ENCODE results near the gene SPRR2B. TPM values are rescaled to one million over a fixed set of nuclear protein-coding genes. Genes with fewer than 3 reads are reported as not detected.

SPRR2B gene
- total and polyA plus RNA-seq, 9 of the 15 experiments (the other 6 are each of a cell fraction or from before 2014, with no cell fraction given): not detected

- CTCF ChIA-PET (ENCODE audit: low intra/inter-chr PET ratio): no interaction called here
- Histone ChIP-seq H3K9ac (ENCODE audit: insufficient read depth in 1 of 2, low read depth in 2 of 2, low read length in 2 of 2) (no peak overlapping the region), H2AFZ (ENCODE audit: low read depth, low read length) (peak overlapping the region; percentile 33; the same call in 1 of the 2 replicates), H3K4me1 (replicated peaks in 1 of 2; ENCODE audit: control insufficient read depth in 2 of 2, insufficient read depth in 2 of 2, low read length in 2 of 2) (no peaks in the 10 kb centered on the region; a peak in 1 of 5 replicates), H3K9me3 (replicated peaks; ENCODE audit: control insufficient read depth, insufficient read depth, low read depth, low read length) (no peaks in the 10 kb centered on the region), H4K20me1 (replicated peaks; ENCODE audit: control insufficient read depth, insufficient read depth, low read length) (no peaks in the 10 kb centered on the region), H3K4me3 (no peak overlapping the region), H3K4me2 (ENCODE audit: insufficient read depth, low read length) (no peak overlapping the region), H3K36me3 (ENCODE audit: control insufficient read depth, insufficient read depth, low read length) (no peaks in the 10 kb centered on the region), H3K27ac (ENCODE audit: extremely low read depth, low read depth, low read length) (no peak overlapping the region), H3K79me2 (ENCODE audit: control insufficient read depth, insufficient read depth, low read length) (no peaks in the 10 kb centered on the region), H3K9me1 (ENCODE audit: control insufficient read depth, insufficient read depth, low read length) (no peaks in the 10 kb centered on the region), H3K27me3 (ENCODE audit: control insufficient read depth in 2 of 2, insufficient read depth in 2 of 2, low read length in 2 of 2) (no peaks in the 10 kb centered on the region; a peak in 1 of 5 replicates)
- TF ChIP-seq RBM15 (IDR thresholded peaks at IDR 0.05; ENCODE audit: insufficient read depth, low read length): no peak
- no peak for TF ChIP-seq TRIM28 (IDR thresholded peaks at IDR 0.05)
- no peak for TF ChIP-seq KAT8 (IDR thresholded peaks at IDR 0.05; ENCODE audit: low read depth)
- TF ChIP-seq ELF4 (CRISPR knock-in tag; IDR thresholded peaks at IDR 0.05): no peak
- no peak for TF ChIP-seq ETS2 (tag; IDR thresholded peaks at IDR 0.05; ENCODE audit: borderline replicate concordance, poor library complexity, severe bottlenecking)
- no peak for TF ChIP-seq BRF1 (IDR thresholded peaks at IDR 0.05; ENCODE audit: borderline replicate concordance, extremely low read depth, insufficient read length)
- no peak for TF ChIP-seq HDAC2 (IDR thresholded peaks at IDR 0.05)
- TF ChIP-seq TGIF2 (CRISPR knock-in tag; IDR thresholded peaks at IDR 0.05): no peak
- TF ChIP-seq ZNF133 (CRISPR knock-in tag; IDR thresholded peaks at IDR 0.05): no peak
- no peak for TF ChIP-seq BRF2 (IDR thresholded peaks at IDR 0.05; ENCODE audit: borderline replicate concordance, insufficient read depth, insufficient read length)
- no peak for TF ChIP-seq ZZZ3 (IDR thresholded peaks at IDR 0.05)
- TF ChIP-seq ATF3 (IDR thresholded peaks at IDR 0.05): no peak
- no peak for TF ChIP-seq ATF3 (CRISPR knock-in tag; conservative IDR thresholded peaks at IDR 0.05)
- TF ChIP-seq ZFP91 (CRISPR knock-in tag; IDR thresholded peaks at IDR 0.05): no peak
- TF ChIP-seq ZNF583 (CRISPR knock-in tag; IDR thresholded peaks at IDR 0.05): no peak
- TF ChIP-seq SRSF1 (IDR thresholded peaks at IDR 0.05; ENCODE audit: low read depth, low read length): no peak
- no peak for TF ChIP-seq TBL1XR1 (IDR thresholded peaks at IDR 0.05; ENCODE audit: low read length in 2 of 2)
- TF ChIP-seq NR1H2 (CRISPR knock-in tag; IDR thresholded peaks at IDR 0.05): no peak
- no peak for TF ChIP-seq SOX6 (IDR thresholded peaks at IDR 0.05)
- POLR2A ChIA-PET: no interaction called here
- DNase-seq (ENCODE audit: extremely low read depth in 1 of 4, low spot score in 3 of 4) (no peak), ATAC-seq (no peak), FAIRE-seq (no peak)
- WGBS (ENCODE audit: insufficient coverage, low coverage, missing lambda C conversion rate): 27% methylated on average over 9 of the region's 9 CpGs
- BruUV-seq (replicated peaks): no TSS peak
- intact Hi-C loops (cut with micrococcal nuclease) (no loop called here), in situ Hi-C loops (cut with MboI) (no loop called here)
Measured at GRCh38 chr1:153099461-153100045, 28.1 kb upstream of the SPRR2B start.
